Subcutaneous adipose tissue (tissue), 4 donors: ENCODE measurements around the gene ADGB. TPM values are rescaled to one million over a fixed set of nuclear protein-coding genes. Genes with fewer than 3 reads are reported as not detected.

Experiments used
- CTCF ChIP-seq: fragments of 450-650 bp; IDR thresholded peaks from one replicate; pipeline ENCODE4 v1.5.1; 2016; ENCODE audit warnings: low read depth, mild to moderate bottlenecking, control low read depth, antibody characterized with exemption, moderate library complexity
- total RNA-seq, 4 donors: library from RNA; depleted of rRNA; stranded (reverse); fragments of >200 nt; gene quantifications; one replicate each; pipeline ENCODE4 v1.1.0, GENCODE V29; 2016

ADGB gene
- total RNA-seq, 4 donors from 2014 or later: not detected

- no peak for TF ChIP-seq CTCF
Measured at GRCh38 chr6:146664871-146665360, 66.1 kb downstream of the ADGB start.

- TF ChIP-seq CTCF: no peak
Measured at GRCh38 chr6:146666909-146667308, 68.1 kb downstream of the ADGB start.

- TF ChIP-seq CTCF: no peak
Measured at GRCh38 chr6:146670161-146670560, 71.4 kb downstream of the ADGB start.

GRCh38 chr6:146673069-146673468 lies 74.3 kb downstream of the ADGB start:
- TF ChIP-seq CTCF: no peak

- no peak for TF ChIP-seq CTCF
Measured at GRCh38 chr6:146679386-146679785, 80.6 kb downstream of the ADGB start.

- no peak for TF ChIP-seq CTCF
Measured at GRCh38 chr6:146682919-146683318, 84.1 kb downstream of the ADGB start.

- TF ChIP-seq CTCF: no peak
Measured at GRCh38 chr6:146689806-146690205, 91.0 kb downstream of the ADGB start.
